ENCODE measurements around the gene SLC2A4RG.

SLC2A4RG gene

GRCh38 chr20:63778034-63778752 lies 38.6 kb downstream of the SLC2A4RG start:
- DNase-seq, result no peak

- no peak for DNase-seq
Measured at GRCh38 chr20:63778857-63779256, 39.3 kb downstream of the SLC2A4RG start.

- no peak for DNase-seq
Measured at GRCh38 chr20:63781181-63781580, 41.6 kb downstream of the SLC2A4RG start.

- DNase-seq, result peak; percentile 67 to 73
Measured at GRCh38 chr20:63782051-63782471, 42.5 kb downstream of the SLC2A4RG start.

- DNase-seq, result no peak
Measured at GRCh38 chr20:63782521-63782971, 43.0 kb downstream of the SLC2A4RG start.

GRCh38 chr20:63783970-63784369 lies 44.4 kb downstream of the SLC2A4RG start:
- DNase-seq, result no peak

GRCh38 chr20:63785691-63786131 lies 46.1 kb downstream of the SLC2A4RG start:
- no peak for DNase-seq

- DNase-seq, result no peak
Measured at GRCh38 chr20:63787302-63787701, 47.7 kb downstream of the SLC2A4RG start.

GRCh38 chr20:63787749-63788148 lies 48.2 kb downstream of the SLC2A4RG start:
- no peak for DNase-seq

- no peak for DNase-seq
Measured at GRCh38 chr20:63789836-63790571, 50.4 kb downstream of the SLC2A4RG start.

GRCh38 chr20:63790572-63791168 lies 51.1 kb downstream of the SLC2A4RG start:
- DNase-seq, result no peak

GRCh38 chr20:63791497-63792156 lies 52.1 kb downstream of the SLC2A4RG start:
- DNase-seq, result no peak

- DNase-seq, result no peak
Measured at GRCh38 chr20:63792866-63793265, 53.3 kb downstream of the SLC2A4RG start.

All from activated T-cell treated with anti-CD3 and anti-CD28 coated beads, Interleukin-2, amount 50 U/mL, for 48 hours (primary cell).